SK-N-SH treated with all-trans-retinoic acid at 6 μM for 48 hours (cell line): ENCODE measurements around the gene INPP4B.

Source experiments
- ATAC-seq: fragments of 200-7000 bp; cut with Tn5 transposase; 3 replicates; pipeline ENCODE4 v1.9.1; 2020; ENCODE audit warnings: mild to moderate bottlenecking, moderate library complexity
- ARNTL ChIP-seq: fragments of 450-650 bp; formaldehyde crosslinking; IDR thresholded peaks from 2 replicates; pipeline ENCODE4 v1.5.0; 2020; ENCODE audit warnings: low read depth, mild to moderate bottlenecking, moderate library complexity, borderline replicate concordance
- BACH2 ChIP-seq: fragments of 250-450 bp; sonication (Bioruptor Pico); IDR thresholded peaks from 2 replicates; pipeline ENCODE4 v1.9.0; 2021; ENCODE audit warnings: mild to moderate bottlenecking, borderline replicate concordance
- CSDC2 ChIP-seq: fragments of 250-450 bp; sonication (Bioruptor Pico); IDR thresholded peaks from 2 replicates; pipeline ENCODE4 v1.5.0; 2020; ENCODE audit warnings: mild to moderate bottlenecking, moderate library complexity
- ESRRG ChIP-seq: fragments of 250-450 bp; sonication (Bioruptor Pico); IDR thresholded peaks from 2 replicates; pipeline ENCODE4 v1.6.1; 2021; ENCODE audit warnings: mild to moderate bottlenecking
- GLIS3 ChIP-seq: fragments of 250-450 bp; sonication (Bioruptor Pico); IDR thresholded peaks from 2 replicates; pipeline ENCODE4 v1.5.0; 2020; ENCODE audit warnings: mild to moderate bottlenecking, moderate library complexity
- ISL1 ChIP-seq: fragments of 250-450 bp; sonication (Bioruptor Pico); IDR thresholded peaks from 2 replicates; pipeline ENCODE4 v2.1.2; 2022; ENCODE audit warnings: mild to moderate bottlenecking, moderate library complexity
- OSR1 ChIP-seq: fragments of 250-450 bp; sonication (Bioruptor Pico); IDR thresholded peaks from 2 replicates; pipeline ENCODE4 v1.8.0; 2022; ENCODE audit warnings: moderate library complexity, mild to moderate bottlenecking, inconsistent platforms
- PPARA ChIP-seq: fragments of 250-450 bp; sonication (Bioruptor Pico); IDR thresholded peaks from 2 replicates; pipeline ENCODE4 v1.5.0; 2020; ENCODE audit warnings: mild to moderate bottlenecking, borderline replicate concordance
- RARB ChIP-seq: fragments of 250-450 bp; sonication (Bioruptor Pico); IDR thresholded peaks from 2 replicates; pipeline ENCODE4 v1.8.0; 2021; ENCODE audit warnings: mild to moderate bottlenecking, moderate library complexity
- TCF4 ChIP-seq: fragments of 250-450 bp; sonication (Bioruptor Pico); IDR thresholded peaks from 2 replicates; pipeline ENCODE4 v1.8.0; 2021; ENCODE audit warnings: mild to moderate bottlenecking, moderate library complexity, borderline replicate concordance
- TOX ChIP-seq: fragments of 250-450 bp; sonication (Bioruptor Pico); IDR thresholded peaks from 2 replicates; pipeline ENCODE4 v1.8.0; 2021; ENCODE audit warnings: mild to moderate bottlenecking, moderate library complexity, borderline replicate concordance
- ZC3H10 ChIP-seq: fragments of 250-450 bp; sonication (Bioruptor Pico); IDR thresholded peaks from 2 replicates; pipeline ENCODE4 v1.5.1; 2021; ENCODE audit warnings: mild to moderate bottlenecking, moderate library complexity
- ZFP3 ChIP-seq: fragments of 250-450 bp; sonication (Bioruptor Pico); IDR thresholded peaks from 2 replicates; pipeline ENCODE4 v1.5.0; 2020; ENCODE audit warnings: mild to moderate bottlenecking, moderate library complexity
- ZFP30 ChIP-seq: fragments of 450-650 bp; formaldehyde crosslinking; IDR thresholded peaks from 2 replicates; pipeline ENCODE4 v1.5.0; 2022; ENCODE audit warnings: mild to moderate bottlenecking, moderate library complexity
- ZNF565 ChIP-seq: fragments of 450-650 bp; formaldehyde crosslinking; conservative IDR thresholded peaks from 2 replicates; pipeline ENCODE4 v1.5.0; 2020; ENCODE audit warnings: low read depth, mild to moderate bottlenecking, moderate library complexity
- ZNF70 ChIP-seq: fragments of 450-650 bp; formaldehyde crosslinking; IDR thresholded peaks from 2 replicates; pipeline ENCODE4 v1.5.0; 2020; ENCODE audit warnings: mild to moderate bottlenecking, moderate library complexity
- ZNF8 ChIP-seq: fragments of 450-650 bp; formaldehyde crosslinking; IDR thresholded peaks from 2 replicates; pipeline ENCODE4 v1.5.0; 2020; ENCODE audit warnings: mild to moderate bottlenecking, moderate library complexity
- TF ChIP-seq, protein P1 (sequence below): fragments of 250-450 bp; sonication (Bioruptor Pico); IDR thresholded peaks from 2 replicates; pipeline ENCODE4 v1.5.0; 2020; ENCODE audit warnings: mild to moderate bottlenecking, moderate library complexity
- TF ChIP-seq, protein P2 (sequence below): fragments of 250-450 bp; sonication (Bioruptor Pico); IDR thresholded peaks from 2 replicates; pipeline ENCODE4 v1.5.1; 2021; ENCODE audit warnings: mild to moderate bottlenecking, moderate library complexity
- TF ChIP-seq, protein P3 (sequence below): fragments of 250-450 bp; sonication (Bioruptor Pico); IDR thresholded peaks from 2 replicates; pipeline ENCODE4 v1.5.1; 2020; ENCODE audit warnings: low read depth, mild to moderate bottlenecking, moderate library complexity

INPP4B gene

DNA sequence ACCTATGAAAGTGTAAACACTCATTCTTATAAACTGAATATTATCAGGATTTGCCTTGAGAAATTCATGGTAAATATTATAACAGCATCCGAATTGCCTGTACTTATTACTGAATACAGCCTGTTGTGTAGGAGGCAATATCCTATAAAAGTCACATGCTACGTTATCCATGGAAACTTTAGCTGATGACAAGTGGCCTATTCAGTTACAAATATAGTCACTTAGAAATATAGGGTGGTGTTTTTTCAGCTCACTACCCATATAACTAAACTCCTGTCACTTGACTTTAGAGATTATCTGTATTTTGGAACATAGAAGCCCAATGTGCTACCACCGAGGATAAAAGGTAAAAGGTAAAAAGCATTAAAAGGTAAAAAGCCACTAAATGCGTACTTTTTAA lies 493.4 kb downstream of the INPP4B start:
- no peak for ATAC-seq
- TF ChIP-seq ISL1 (CRISPR knock-in tag) (no peak), BACH2 (no peak), ZFP3 (CRISPR knock-in tag) (no peak), ZFP30 (no peak), ZNF70 (CRISPR knock-in tag) (no peak), RARB (no peak), ZC3H10 (CRISPR knock-in tag) (no peak), ESRRG (CRISPR knock-in tag) (no peak), ARNTL (CRISPR knock-in tag) (no peak), ZNF8 (CRISPR knock-in tag) (no peak), GLIS3 (CRISPR knock-in tag) (no peak)
- TF ChIP-seq, protein P1, sequence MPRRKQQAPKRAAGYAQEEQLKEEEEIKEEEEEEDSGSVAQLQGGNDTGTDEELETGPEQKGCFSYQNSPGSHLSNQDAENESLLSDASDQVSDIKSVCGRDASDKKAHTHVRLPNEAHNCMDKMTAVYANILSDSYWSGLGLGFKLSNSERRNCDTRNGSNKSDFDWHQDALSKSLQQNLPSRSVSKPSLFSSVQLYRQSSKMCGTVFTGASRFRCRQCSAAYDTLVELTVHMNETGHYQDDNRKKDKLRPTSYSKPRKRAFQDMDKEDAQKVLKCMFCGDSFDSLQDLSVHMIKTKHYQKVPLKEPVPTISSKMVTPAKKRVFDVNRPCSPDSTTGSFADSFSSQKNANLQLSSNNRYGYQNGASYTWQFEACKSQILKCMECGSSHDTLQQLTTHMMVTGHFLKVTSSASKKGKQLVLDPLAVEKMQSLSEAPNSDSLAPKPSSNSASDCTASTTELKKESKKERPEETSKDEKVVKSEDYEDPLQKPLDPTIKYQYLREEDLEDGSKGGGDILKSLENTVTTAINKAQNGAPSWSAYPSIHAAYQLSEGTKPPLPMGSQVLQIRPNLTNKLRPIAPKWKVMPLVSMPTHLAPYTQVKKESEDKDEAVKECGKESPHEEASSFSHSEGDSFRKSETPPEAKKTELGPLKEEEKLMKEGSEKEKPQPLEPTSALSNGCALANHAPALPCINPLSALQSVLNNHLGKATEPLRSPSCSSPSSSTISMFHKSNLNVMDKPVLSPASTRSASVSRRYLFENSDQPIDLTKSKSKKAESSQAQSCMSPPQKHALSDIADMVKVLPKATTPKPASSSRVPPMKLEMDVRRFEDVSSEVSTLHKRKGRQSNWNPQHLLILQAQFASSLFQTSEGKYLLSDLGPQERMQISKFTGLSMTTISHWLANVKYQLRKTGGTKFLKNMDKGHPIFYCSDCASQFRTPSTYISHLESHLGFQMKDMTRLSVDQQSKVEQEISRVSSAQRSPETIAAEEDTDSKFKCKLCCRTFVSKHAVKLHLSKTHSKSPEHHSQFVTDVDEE (CRISPR knock-in tag): no peak

DNA sequence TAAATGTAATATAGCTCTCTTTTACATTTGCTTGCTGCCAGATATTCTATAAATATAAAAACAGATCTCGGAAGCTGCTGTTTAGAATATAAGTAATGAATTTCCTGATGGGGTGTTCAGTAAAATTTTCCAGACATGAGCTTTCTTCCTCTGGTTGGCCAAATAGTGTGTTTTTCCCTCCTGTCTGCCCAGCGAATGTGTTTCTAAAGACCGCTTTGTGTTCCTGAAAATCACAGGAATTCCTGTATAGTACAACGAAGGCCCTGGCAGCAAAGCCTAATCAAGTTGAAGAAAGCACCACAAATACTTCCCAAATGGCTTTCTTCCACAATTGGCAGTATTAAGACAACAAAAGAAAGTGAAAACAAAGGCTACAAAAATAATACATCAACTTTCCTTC lies 494.1 kb downstream of the INPP4B start:
- ATAC-seq: no peak
- TF ChIP-seq, protein P1 (CRISPR knock-in tag): no peak
- TF ChIP-seq RARB (no peak), CSDC2 (no peak), ZNF565 (CRISPR knock-in tag) (no peak), ZNF70 (CRISPR knock-in tag) (no peak), PPARA (CRISPR knock-in tag) (no peak), OSR1 (CRISPR knock-in tag) (no peak)
- TF ChIP-seq, protein P2, sequence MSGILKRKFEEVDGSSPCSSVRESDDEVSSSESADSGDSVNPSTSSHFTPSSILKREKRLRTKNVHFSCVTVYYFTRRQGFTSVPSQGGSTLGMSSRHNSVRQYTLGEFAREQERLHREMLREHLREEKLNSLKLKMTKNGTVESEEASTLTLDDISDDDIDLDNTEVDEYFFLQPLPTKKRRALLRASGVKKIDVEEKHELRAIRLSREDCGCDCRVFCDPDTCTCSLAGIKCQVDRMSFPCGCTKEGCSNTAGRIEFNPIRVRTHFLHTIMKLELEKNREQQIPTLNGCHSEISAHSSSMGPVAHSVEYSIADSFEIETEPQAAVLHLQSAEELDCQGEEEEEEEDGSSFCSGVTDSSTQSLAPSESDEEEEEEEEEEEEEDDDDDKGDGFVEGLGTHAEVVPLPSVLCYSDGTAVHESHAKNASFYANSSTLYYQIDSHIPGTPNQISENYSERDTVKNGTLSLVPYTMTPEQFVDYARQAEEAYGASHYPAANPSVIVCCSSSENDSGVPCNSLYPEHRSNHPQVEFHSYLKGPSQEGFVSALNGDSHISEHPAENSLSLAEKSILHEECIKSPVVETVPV: no peak

DNA sequence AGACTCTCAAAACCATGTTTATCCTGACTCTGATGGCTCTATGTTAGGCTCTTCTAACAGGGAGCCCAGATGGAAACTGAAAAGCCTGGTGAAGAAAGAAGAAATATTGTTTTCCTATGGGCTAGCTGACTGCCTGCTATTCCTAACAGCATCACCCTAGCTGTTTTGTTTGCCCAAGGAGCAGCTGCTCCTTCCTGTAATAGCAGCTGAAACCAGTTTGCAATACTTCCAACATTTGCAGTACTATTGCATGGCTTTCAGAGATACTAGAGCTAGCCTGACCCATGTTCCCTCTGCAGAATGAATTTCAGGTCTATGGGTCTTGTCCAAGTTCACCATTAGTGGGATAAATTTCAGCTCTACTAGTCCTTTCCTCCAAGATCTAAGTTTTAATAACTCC lies 495.2 kb downstream of the INPP4B start:
- ATAC-seq: no peak
- TF ChIP-seq CSDC2 (no peak), BACH2 (no peak), ARNTL (CRISPR knock-in tag) (no peak), TCF4 (no peak), ZFP3 (CRISPR knock-in tag) (no peak), RARB (no peak), ZNF565 (CRISPR knock-in tag) (no peak), TOX (CRISPR knock-in tag) (no peak), PPARA (CRISPR knock-in tag) (no peak), ZNF8 (CRISPR knock-in tag) (no peak), ISL1 (CRISPR knock-in tag) (no peak)
- TF ChIP-seq, protein P1 (CRISPR knock-in tag): no peak
- TF ChIP-seq, protein P3, sequence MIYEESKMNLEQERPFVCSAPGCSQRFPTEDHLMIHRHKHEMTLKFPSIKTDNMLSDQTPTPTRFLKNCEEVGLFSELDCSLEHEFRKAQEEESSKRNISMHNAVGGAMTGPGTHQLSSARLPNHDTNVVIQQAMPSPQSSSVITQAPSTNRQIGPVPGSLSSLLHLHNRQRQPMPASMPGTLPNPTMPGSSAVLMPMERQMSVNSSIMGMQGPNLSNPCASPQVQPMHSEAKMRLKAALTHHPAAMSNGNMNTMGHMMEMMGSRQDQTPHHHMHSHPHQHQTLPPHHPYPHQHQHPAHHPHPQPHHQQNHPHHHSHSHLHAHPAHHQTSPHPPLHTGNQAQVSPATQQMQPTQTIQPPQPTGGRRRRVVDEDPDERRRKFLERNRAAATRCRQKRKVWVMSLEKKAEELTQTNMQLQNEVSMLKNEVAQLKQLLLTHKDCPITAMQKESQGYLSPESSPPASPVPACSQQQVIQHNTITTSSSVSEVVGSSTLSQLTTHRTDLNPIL (CRISPR knock-in tag): no peak
- TF ChIP-seq, all 23 proteins: peak for 0
